SK-N-SH treated with all-trans-retinoic acid at 6 μM for 48 hours (cell line): ENCODE results near the gene CYGB.

Source experiments
- ATAC-seq: fragments of 200-7000 bp; cut with Tn5 transposase; 3 replicates; pipeline ENCODE4 v1.9.1; 2020; ENCODE audit warnings: mild to moderate bottlenecking, moderate library complexity
- ARNTL ChIP-seq: fragments of 450-650 bp; formaldehyde crosslinking; IDR thresholded peaks from 2 replicates; pipeline ENCODE4 v1.5.0; 2020; ENCODE audit warnings: low read depth, mild to moderate bottlenecking, moderate library complexity, borderline replicate concordance
- BACH2 ChIP-seq: fragments of 250-450 bp; sonication (Bioruptor Pico); IDR thresholded peaks from 2 replicates; pipeline ENCODE4 v1.9.0; 2021; ENCODE audit warnings: mild to moderate bottlenecking, borderline replicate concordance
- CREB5 ChIP-seq: fragments of 250-450 bp; sonication (Bioruptor Pico); IDR thresholded peaks from 2 replicates; pipeline ENCODE4 v1.5.1; 2020; ENCODE audit warnings: low read depth, mild to moderate bottlenecking, moderate library complexity
- CSDC2 ChIP-seq: fragments of 250-450 bp; sonication (Bioruptor Pico); IDR thresholded peaks from 2 replicates; pipeline ENCODE4 v1.5.0; 2020; ENCODE audit warnings: mild to moderate bottlenecking, moderate library complexity
- ESRRG ChIP-seq: fragments of 250-450 bp; sonication (Bioruptor Pico); IDR thresholded peaks from 2 replicates; pipeline ENCODE4 v1.6.1; 2021; ENCODE audit warnings: mild to moderate bottlenecking
- GLIS3 ChIP-seq: fragments of 250-450 bp; sonication (Bioruptor Pico); IDR thresholded peaks from 2 replicates; pipeline ENCODE4 v1.5.0; 2020; ENCODE audit warnings: mild to moderate bottlenecking, moderate library complexity
- ISL1 ChIP-seq: fragments of 250-450 bp; sonication (Bioruptor Pico); IDR thresholded peaks from 2 replicates; pipeline ENCODE4 v2.1.2; 2022; ENCODE audit warnings: mild to moderate bottlenecking, moderate library complexity
- OSR1 ChIP-seq: fragments of 250-450 bp; sonication (Bioruptor Pico); IDR thresholded peaks from 2 replicates; pipeline ENCODE4 v1.8.0; 2022; ENCODE audit warnings: moderate library complexity, mild to moderate bottlenecking, inconsistent platforms
- PATZ1 ChIP-seq: fragments of 250-450 bp; sonication (Bioruptor Pico); IDR thresholded peaks from 2 replicates; pipeline ENCODE4 v1.8.0; 2020; ENCODE audit warnings: mild to moderate bottlenecking, moderate library complexity, borderline replicate concordance
- POU6F1 ChIP-seq: fragments of 250-450 bp; sonication (Bioruptor Pico); IDR thresholded peaks from 2 replicates; pipeline ENCODE4 v1.8.0; 2021; ENCODE audit warnings: low read depth, mild to moderate bottlenecking, moderate library complexity, borderline replicate concordance
- PPARA ChIP-seq: fragments of 250-450 bp; sonication (Bioruptor Pico); IDR thresholded peaks from 2 replicates; pipeline ENCODE4 v1.5.0; 2020; ENCODE audit warnings: mild to moderate bottlenecking, borderline replicate concordance
- TOX ChIP-seq: fragments of 250-450 bp; sonication (Bioruptor Pico); IDR thresholded peaks from 2 replicates; pipeline ENCODE4 v1.8.0; 2021; ENCODE audit warnings: mild to moderate bottlenecking, moderate library complexity, borderline replicate concordance
- ZC3H10 ChIP-seq: fragments of 250-450 bp; sonication (Bioruptor Pico); IDR thresholded peaks from 2 replicates; pipeline ENCODE4 v1.5.1; 2021; ENCODE audit warnings: mild to moderate bottlenecking, moderate library complexity
- ZFP30 ChIP-seq: fragments of 450-650 bp; formaldehyde crosslinking; IDR thresholded peaks from 2 replicates; pipeline ENCODE4 v1.5.0; 2022; ENCODE audit warnings: mild to moderate bottlenecking, moderate library complexity
- ZNF565 ChIP-seq: fragments of 450-650 bp; formaldehyde crosslinking; conservative IDR thresholded peaks from 2 replicates; pipeline ENCODE4 v1.5.0; 2020; ENCODE audit warnings: low read depth, mild to moderate bottlenecking, moderate library complexity
- TF ChIP-seq, protein P1 (sequence below): fragments of 250-450 bp; sonication (Bioruptor Pico); IDR thresholded peaks from 2 replicates; pipeline ENCODE4 v1.5.1; 2021; ENCODE audit warnings: mild to moderate bottlenecking, moderate library complexity

CYGB gene

GRCh38 chr17:76477576-76477975, 59.9 kb downstream of the CYGB start:
- ATAC-seq, result no peak
- TF ChIP-seq ARNTL (CRISPR knock-in tag) (no peak), ZC3H10 (CRISPR knock-in tag) (no peak), GLIS3 (CRISPR knock-in tag) (no peak), ZNF565 (CRISPR knock-in tag) (no peak), ESRRG (no peak), CREB5 (no peak), POU6F1 (CRISPR knock-in tag) (no peak), ZFP30 (CRISPR knock-in tag) (no peak), PATZ1 (CRISPR knock-in tag) (no peak), OSR1 (CRISPR knock-in tag) (no peak), ISL1 (CRISPR knock-in tag) (no peak), CSDC2 (CRISPR knock-in tag) (no peak), PPARA (CRISPR knock-in tag) (no peak), TOX (CRISPR knock-in tag) (no peak), BACH2 (CRISPR knock-in tag) (no peak)
- TF ChIP-seq, protein P1, sequence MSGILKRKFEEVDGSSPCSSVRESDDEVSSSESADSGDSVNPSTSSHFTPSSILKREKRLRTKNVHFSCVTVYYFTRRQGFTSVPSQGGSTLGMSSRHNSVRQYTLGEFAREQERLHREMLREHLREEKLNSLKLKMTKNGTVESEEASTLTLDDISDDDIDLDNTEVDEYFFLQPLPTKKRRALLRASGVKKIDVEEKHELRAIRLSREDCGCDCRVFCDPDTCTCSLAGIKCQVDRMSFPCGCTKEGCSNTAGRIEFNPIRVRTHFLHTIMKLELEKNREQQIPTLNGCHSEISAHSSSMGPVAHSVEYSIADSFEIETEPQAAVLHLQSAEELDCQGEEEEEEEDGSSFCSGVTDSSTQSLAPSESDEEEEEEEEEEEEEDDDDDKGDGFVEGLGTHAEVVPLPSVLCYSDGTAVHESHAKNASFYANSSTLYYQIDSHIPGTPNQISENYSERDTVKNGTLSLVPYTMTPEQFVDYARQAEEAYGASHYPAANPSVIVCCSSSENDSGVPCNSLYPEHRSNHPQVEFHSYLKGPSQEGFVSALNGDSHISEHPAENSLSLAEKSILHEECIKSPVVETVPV (CRISPR knock-in tag), result no peak
